GM21576 (cell line): ENCODE data around the gene EPB41L3.

ENCODE experiments used
- ATAC-seq: cut with Tn5 transposase; IDR thresholded peaks from one replicate; pipeline ENCODE4 v1.9.1; 2021; ENCODE audit warnings: mild to moderate bottlenecking, moderate library complexity; ENCODE audit not compliant: unreplicated experiment

EPB41L3 gene

GRCh38 chr18:5419030-5419429, 124.8 kb downstream of the EPB41L3 start:
- ATAC-seq, result no peak

GRCh38 chr18:5417342-5417741, 126.5 kb downstream of the EPB41L3 start:
- ATAC-seq, result no peak

- no peak for ATAC-seq
These were observed 127.7 kb downstream of the EPB41L3 start for GRCh38 chr18:5416112-5416511.

- ATAC-seq, result no peak
These were observed 128.1 kb downstream of the EPB41L3 start for GRCh38 chr18:5415665-5416064.

GRCh38 chr18:5415031-5415430, 128.8 kb downstream of the EPB41L3 start:
- ATAC-seq, result no peak

- no peak for ATAC-seq
These were observed 129.3 kb downstream of the EPB41L3 start for GRCh38 chr18:5414546-5414945.

GRCh38 chr18:5413447-5413846, 130.3 kb downstream of the EPB41L3 start:
- ATAC-seq, result no peak

GRCh38 chr18:5410582-5410981, 133.2 kb downstream of the EPB41L3 start:
- ATAC-seq, result no peak

GRCh38 chr18:5398269-5398668, 145.5 kb downstream of the EPB41L3 start:
- ATAC-seq, result no peak

- no peak for ATAC-seq
These were observed 146.7 kb downstream of the EPB41L3 start for GRCh38 chr18:5397102-5397501.

- ATAC-seq, result no peak
These were observed 147.8 kb downstream of the EPB41L3 start for GRCh38 chr18:5395860-5396448.

GRCh38 chr18:5393779-5394178, 150.0 kb downstream of the EPB41L3 start:
- ATAC-seq, result no peak

GRCh38 chr18:5391409-5391808, 152.4 kb downstream of the EPB41L3 start:
- no peak for ATAC-seq

- no peak for ATAC-seq
These were observed 154.4 kb downstream of the EPB41L3 start for GRCh38 chr18:5389356-5389755.

GRCh38 chr18:5388896-5389295, 154.9 kb downstream of the EPB41L3 start:
- ATAC-seq, result no peak

- ATAC-seq, result no peak
These were observed 163.2 kb downstream of the EPB41L3 start for GRCh38 chr18:5380586-5380985.

GRCh38 chr18:5376986-5377385, 166.8 kb downstream of the EPB41L3 start:
- no peak for ATAC-seq

- no peak for ATAC-seq
These were observed 173.5 kb downstream of the EPB41L3 start for GRCh38 chr18:5370332-5370731.

- no peak for ATAC-seq
These were observed 174.3 kb downstream of the EPB41L3 start for GRCh38 chr18:5369513-5369912.

- no peak for ATAC-seq
These were observed 178.4 kb downstream of the EPB41L3 start for GRCh38 chr18:5365443-5365842.

GRCh38 chr18:5350636-5351035, 193.2 kb downstream of the EPB41L3 start:
- no peak for ATAC-seq
